Peyer's patch (tissue), 4 donors: ENCODE results near the gene BCAS1.

Experiments
- CTCF ChIP-seq, 6 experiments: fragments of 450-650 bp in 4 of 6; fragments of 200-600 bp in 2 of 6; sonication (generic) in 1 of 6; IDR thresholded peaks; one replicate each; pipeline ENCODE4 v1.5.1; 2017 to 2019; ENCODE audit warnings: antibody characterized with exemption in 6 of 6, mild to moderate bottlenecking in 3 of 6, moderate library complexity in 1 of 6
- POLR2A ChIP-seq, 2 donors: fragments of 450-650 bp; IDR thresholded peaks; one replicate each; pipeline ENCODE4 v1.5.1; 2017; ENCODE audit warnings: antibody characterized with exemption in 2 of 2, mild to moderate bottlenecking in 2 of 2, moderate library complexity in 2 of 2

GRCh38 chr20:54063580-54063979 is 6.8 kb downstream of the BCAS1 start:
- TF ChIP-seq POLR2A (IDR thresholded peaks at IDR 0.05) (no peak), CTCF (IDR thresholded peaks at IDR 0.05) (no peak)
